Chondrocyte (in vitro differentiated cells): ENCODE data around the gene PROK2. TPM values are rescaled to one million over a fixed set of nuclear protein-coding genes. Genes with fewer than 3 reads are reported as not detected.

Experiments
- DNase-seq: peaks from one replicate; pipeline ENCODE4 v3.0.0; 2021; ENCODE audit warnings: mixed read lengths, low spot score
- H3K27ac Mint-ChIP-seq: one replicate; pipeline ENCODE4 v1.8.0; 2021; ENCODE audit warnings: mild to moderate bottlenecking, moderate library complexity, mixed read lengths; ENCODE audit not compliant: unreplicated experiment
- H3K27me3 Mint-ChIP-seq: 2 replicates; pipeline ENCODE4 v1.8.0; 2021; ENCODE audit warnings: low read depth, mixed read lengths
- H3K36me3 Mint-ChIP-seq: 2 replicates; pipeline ENCODE4 v1.8.0; 2021; ENCODE audit warnings: low read depth, mixed read lengths
- H3K4me1 Mint-ChIP-seq: 2 replicates; pipeline ENCODE4 v1.8.0; 2021; ENCODE audit warnings: low read depth, mild to moderate bottlenecking, mixed read lengths
- H3K4me3 Mint-ChIP-seq: one replicate; pipeline ENCODE4 v1.8.0; 2021; ENCODE audit warnings: mild to moderate bottlenecking, moderate library complexity, mixed read lengths; ENCODE audit not compliant: unreplicated experiment
- H3K9me3 Mint-ChIP-seq: 2 replicates; pipeline ENCODE4 v1.8.0; 2021; ENCODE audit warnings: low read depth, mixed read lengths
- CTCF ChIP-seq: fragments of 200-600 bp; sonication (generic); IDR thresholded peaks from 2 replicates; pipeline ENCODE4 v1.5.0; 2021; ENCODE audit warnings: antibody characterized with exemption, mild to moderate bottlenecking, moderate library complexity
- total RNA-seq: library from RNA; stranded (reverse); gene quantifications from 3 replicates; pipeline ENCODE4 v1.2.1, GENCODE V29; 2021

PROK2 gene
- total RNA-seq, 1 donor from 2014 or later = not detected

- Mint-ChIP-seq H3K4me1 (no peaks in the 10 kb centered on the region), H3K27me3 (peaks cover 32% of the 10 kb centered on the region), H3K27ac (no peak overlapping the region), H3K9me3 (peaks cover 11% of the 10 kb centered on the region), H3K4me3 (no peak overlapping the region), H3K36me3 (peaks cover 6% of the 10 kb centered on the region)
- DNase-seq = no peak
- no peak for TF ChIP-seq CTCF
Observed at GRCh38 chr3:71733319-71733718, 51.6 kb downstream of the PROK2 start.

- Mint-ChIP-seq H3K36me3 (peaks cover 5% of the 10 kb centered on the region), H3K9me3 (peaks cover 4% of the 10 kb centered on the region), H3K4me3 (no peak overlapping the region), H3K27me3 (peaks cover 29% of the 10 kb centered on the region), H3K4me1 (no peaks in the 10 kb centered on the region), H3K27ac (no peak overlapping the region)
- DNase-seq = no peak
- TF ChIP-seq CTCF = no peak
Observed at GRCh38 chr3:71732637-71733036, 52.3 kb downstream of the PROK2 start.

GRCh38 chr3:71728632-71729342, 56.2 kb downstream of the PROK2 start:
- Mint-ChIP-seq H3K4me3 (no peak overlapping the region), H3K4me1 (peaks cover 11% of the 10 kb centered on the region), H3K36me3 (peaks cover 2% of the 10 kb centered on the region), H3K27ac (no peak overlapping the region), H3K9me3 (no peaks in the 10 kb centered on the region), H3K27me3 (peaks cover 6% of the 10 kb centered on the region)
- TF ChIP-seq CTCF = no peak
- DNase-seq = no peak

- TF ChIP-seq CTCF = no peak
- peaks cover 2% of the 10 kb centered on the region for H3K36me3 Mint-ChIP-seq
- no peaks in the 10 kb centered on the region for H3K9me3 Mint-ChIP-seq
- H3K27me3 Mint-ChIP-seq = peaks cover 15% of the 10 kb centered on the region
- DNase-seq = no peak
- peaks cover 11% of the 10 kb centered on the region for H3K4me1 Mint-ChIP-seq
- H3K27ac Mint-ChIP-seq = no peak overlapping the region
- peak overlapping the region; percentile 73 for H3K4me3 Mint-ChIP-seq
Observed at GRCh38 chr3:71726146-71726545, 58.8 kb downstream of the PROK2 start.

GRCh38 chr3:71725271-71725991, 59.5 kb downstream of the PROK2 start, which contains the start of gene EIF4E3:
Gene EIF4E3 (minus strand): TSS chr3:71725402. CDS start chr3:71725367, 35 bp downstream.
- no peak for TF ChIP-seq CTCF
- peaks cover 11% of the 10 kb centered on the region for H3K4me1 Mint-ChIP-seq
- H3K27me3 Mint-ChIP-seq = peaks cover 15% of the 10 kb centered on the region
- peak within 1 kb of the TSS; percentile 12 for H3K27ac Mint-ChIP-seq
- no peaks in the 10 kb centered on the region for H3K9me3 Mint-ChIP-seq
- peaks cover 2% of the 10 kb centered on the region for H3K36me3 Mint-ChIP-seq
- peak; percentile 91 for DNase-seq
- H3K4me3 Mint-ChIP-seq = peak within 1 kb of the TSS; percentile 73
